Small intestine (tissue), 7 donors: ENCODE data around the gene CEP83. TPM values are rescaled to one million over a fixed set of nuclear protein-coding genes. Genes with fewer than 3 reads are reported as not detected.

Experiments used
- DNase-seq, 2 donors: peaks; one replicate each; pipeline versions ENCODE4 v3.0.0 to v3.0.0-alpha.2; 2013
- FAIRE-seq: peaks from 2 replicates; lab custom pipeline; 2012; peaks lifted over from hg19 to GRCh38; lab: Jason Lieb, UNC
- H3K27ac ChIP-seq, 3 donors: one replicate each; pipeline ENCODE4 v1.5.1; 2013; ENCODE audit warnings: low read length in 2 of 3, mild to moderate bottlenecking in 2 of 3, control low read depth in 1 of 3, inconsistent platforms in 1 of 3, low read depth in 1 of 3, moderate library complexity in 1 of 3
- H3K27me3 ChIP-seq, 3 donors: one replicate each; pipeline ENCODE4 v1.6.1; 2013; ENCODE audit warnings: low read length in 3 of 3, inconsistent platforms in 1 of 3; ENCODE audit not compliant: control insufficient read depth in 3 of 3, insufficient read depth in 3 of 3
- H3K36me3 ChIP-seq, 3 donors: one replicate each; pipeline ENCODE4 v1.6.1; 2013; ENCODE audit warnings: low read length in 3 of 3, inconsistent platforms in 1 of 3, low read depth in 1 of 3, mild to moderate bottlenecking in 1 of 3, moderate library complexity in 1 of 3; ENCODE audit not compliant: control insufficient read depth in 3 of 3, insufficient read depth in 2 of 3
- H3K4me1 ChIP-seq, 3 donors: one replicate each; pipeline ENCODE4 v1.6.1; 2013; ENCODE audit warnings: low read length in 2 of 3, inconsistent platforms in 1 of 3, low read depth in 1 of 3, mild to moderate bottlenecking in 1 of 3, moderate library complexity in 1 of 3; ENCODE audit not compliant: control insufficient read depth in 3 of 3, insufficient read depth in 2 of 3
- H3K4me3 ChIP-seq, 3 donors: one replicate each; pipeline ENCODE4 v1.5.1; 2013; ENCODE audit warnings: low read length in 3 of 3, control low read depth in 1 of 3, inconsistent platforms in 1 of 3, low read depth in 1 of 3, mild to moderate bottlenecking in 1 of 3, moderate library complexity in 1 of 3
- H3K9me3 ChIP-seq, 2 donors: one replicate each; pipeline ENCODE4 v1.6.1; 2013; ENCODE audit warnings: low read depth in 1 of 2, low read length in 1 of 2; ENCODE audit not compliant: control insufficient read depth in 2 of 2, insufficient read depth in 1 of 2
- WGBS, 3 donors: extraction: QIAGEN DNeasy Blood & Tissue Kit; methylation state at CpG; one replicate each; pipeline ENCODE4 v1.1.7; 2013; 5-methylcytosine and 5-hydroxymethylcytosine counted together
- polyA plus RNA-seq, 4 donors: library from polyadenylated mRNA; stranded (reverse) in 3 of 4; unstranded in 1 of 4; fragments of 200-250 nt in 3 of 4; fragments of 120-200 nt in 1 of 4; gene quantifications; one replicate each; pipeline versions ENCODE4 v1.2.1 to v1.2.3, GENCODE V29; 2013
- donor health status: healthy with polysubstance abuse.
- donor health status: control.
- donor health status: control.
- donor health status: Bipolar disorder and iron deficiency.
- donor health status: healthy.

Gene CEP83
- polyA plus RNA-seq, 4 donors, result 3.8 to 17.3 (median 6.1) TPM

DNA sequence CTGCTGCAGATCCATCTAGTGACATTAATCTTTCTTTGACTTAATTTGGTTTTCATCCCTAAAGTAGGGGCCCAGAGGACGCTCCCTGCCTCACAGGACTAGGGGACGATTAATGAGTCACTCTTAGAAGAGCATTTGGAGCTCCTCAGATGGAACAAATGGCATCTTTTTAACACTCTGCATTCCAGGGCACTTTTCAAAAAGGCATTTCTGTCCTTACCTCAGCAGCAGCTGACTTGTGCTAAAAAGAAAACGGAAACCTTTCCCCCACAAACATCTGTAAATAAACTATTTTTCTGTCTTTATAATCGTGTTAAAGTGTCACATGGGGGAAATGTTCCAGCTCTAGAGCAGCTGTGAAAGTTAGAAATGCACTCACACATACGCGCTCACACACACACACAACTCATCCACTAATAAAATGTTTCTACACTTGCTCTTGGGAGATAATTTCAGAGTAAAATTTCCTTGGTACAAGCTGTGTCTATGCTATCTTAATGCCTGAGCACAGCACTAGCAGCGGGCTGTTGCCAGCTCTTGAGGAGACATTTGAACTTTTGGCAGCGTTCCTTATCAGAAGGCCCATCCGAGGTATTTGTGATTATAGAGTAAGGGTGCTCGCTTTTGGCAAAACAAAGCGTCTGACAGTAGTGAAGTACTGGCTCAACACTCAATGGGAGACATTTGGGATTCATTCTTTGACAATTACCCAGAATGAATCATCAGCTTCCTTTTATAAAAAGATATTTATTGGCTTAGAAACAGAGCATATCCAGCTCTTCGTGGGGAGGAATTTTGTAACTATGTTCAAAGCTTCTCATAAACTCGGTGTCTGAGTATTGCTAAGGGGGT lies 170.0 kb downstream of the CEP83 start:
- peaks cover 0 to 32% (median 0%) of the 10 kb centered on the region in 3 donors for H3K36me3 ChIP-seq
- H3K4me1 ChIP-seq, result peaks cover 0 to 10% (median 0%) of the 10 kb centered on the region in 3 donors
- no peak overlapping the region for H3K4me3 ChIP-seq
- DNase-seq, result no peak
- no peaks in the 10 kb centered on the region for H3K9me3 ChIP-seq
- no peak for FAIRE-seq
- H3K27ac ChIP-seq, result peak overlapping the region in 1 of 3 donors; percentile 21
- 54 to 64% (median 55%) methylated on average over 13 of the region's 13 CpGs for WGBS, 3 donors
- no peaks in the 10 kb centered on the region for H3K27me3 ChIP-seq

DNA sequence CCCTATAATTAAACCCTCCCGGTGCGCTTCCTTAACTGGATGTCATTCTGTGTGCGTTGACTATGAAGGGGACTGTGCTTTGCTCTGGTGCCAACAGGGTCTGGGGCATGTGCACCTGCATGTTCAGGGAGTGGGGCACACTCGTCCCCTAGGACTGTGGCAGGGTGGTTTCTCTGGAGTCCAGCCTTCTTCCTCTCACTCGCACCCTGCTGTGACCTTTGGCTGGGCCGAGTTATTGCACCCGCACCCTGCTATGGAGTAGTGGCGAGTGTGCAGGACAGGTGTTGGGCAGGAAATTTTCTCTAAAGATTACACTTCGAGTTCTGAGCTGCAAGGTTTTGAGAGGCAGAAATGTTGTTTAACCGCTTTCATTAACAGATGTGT lies 172.4 kb downstream of the CEP83 start:
- Histone ChIP-seq H3K36me3 (peaks cover 0 to 38% (median 0%) of the 10 kb centered on the region in 3 donors), H3K4me3 (no peak overlapping the region), H3K9me3 (no peaks in the 10 kb centered on the region), H3K27me3 (no peaks in the 10 kb centered on the region), H3K27ac (no peak overlapping the region), H3K4me1 (peaks cover 0 to 10% (median 0%) of the 10 kb centered on the region in 3 donors)
- FAIRE-seq, result no peak
- peak in 1 of 2 donors; percentile 56 for DNase-seq
- WGBS, 3 donors, result 34 to 63% (median 41%) methylated on average over 10 of the region's 10 CpGs

DNA sequence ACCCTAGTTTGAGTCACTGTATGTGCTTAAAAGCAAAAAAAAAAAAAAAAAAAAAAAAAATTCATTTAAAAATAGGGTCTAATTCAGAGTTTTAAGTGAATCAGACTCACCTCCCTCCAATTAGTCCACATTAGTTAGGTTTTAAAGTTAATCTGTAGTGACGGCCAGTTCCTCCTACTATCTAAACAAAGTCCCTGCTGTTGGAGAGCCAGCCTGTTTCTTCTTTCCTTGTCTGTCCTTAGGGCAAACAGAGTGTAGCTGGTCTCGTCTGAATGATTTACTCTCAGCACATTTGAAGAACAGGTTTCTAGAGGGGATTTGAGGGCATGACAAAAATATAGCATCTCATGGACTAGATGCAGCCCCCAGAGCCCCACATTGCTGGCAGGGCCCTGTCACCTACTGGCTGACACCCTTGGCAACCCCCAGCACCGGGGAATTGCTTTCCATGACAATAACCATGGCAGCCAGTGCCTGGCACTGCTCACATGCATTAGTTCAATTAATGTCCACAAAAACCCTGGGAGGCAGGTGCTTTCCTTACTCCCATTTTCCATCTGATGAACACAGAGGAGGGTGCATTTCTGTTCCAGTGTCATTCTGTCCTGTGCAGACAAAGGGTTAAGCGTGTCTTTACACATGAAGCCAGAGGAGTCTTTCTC lies 173.0 kb downstream of the CEP83 start:
- H3K9me3 ChIP-seq, result no peaks in the 10 kb centered on the region
- H3K4me1 ChIP-seq, result peaks cover 0 to 10% (median 0%) of the 10 kb centered on the region in 3 donors
- H3K36me3 ChIP-seq, result peaks cover 0 to 39% (median 0%) of the 10 kb centered on the region in 3 donors
- no peak overlapping the region for H3K27ac ChIP-seq
- DNase-seq (no peak), FAIRE-seq (no peak)
- H3K27me3 ChIP-seq, result no peaks in the 10 kb centered on the region
- no peak overlapping the region for H3K4me3 ChIP-seq
- 70 to 82% (median 80%) methylated on average over 4 of the region's 4 CpGs for WGBS, 3 donors

DNA sequence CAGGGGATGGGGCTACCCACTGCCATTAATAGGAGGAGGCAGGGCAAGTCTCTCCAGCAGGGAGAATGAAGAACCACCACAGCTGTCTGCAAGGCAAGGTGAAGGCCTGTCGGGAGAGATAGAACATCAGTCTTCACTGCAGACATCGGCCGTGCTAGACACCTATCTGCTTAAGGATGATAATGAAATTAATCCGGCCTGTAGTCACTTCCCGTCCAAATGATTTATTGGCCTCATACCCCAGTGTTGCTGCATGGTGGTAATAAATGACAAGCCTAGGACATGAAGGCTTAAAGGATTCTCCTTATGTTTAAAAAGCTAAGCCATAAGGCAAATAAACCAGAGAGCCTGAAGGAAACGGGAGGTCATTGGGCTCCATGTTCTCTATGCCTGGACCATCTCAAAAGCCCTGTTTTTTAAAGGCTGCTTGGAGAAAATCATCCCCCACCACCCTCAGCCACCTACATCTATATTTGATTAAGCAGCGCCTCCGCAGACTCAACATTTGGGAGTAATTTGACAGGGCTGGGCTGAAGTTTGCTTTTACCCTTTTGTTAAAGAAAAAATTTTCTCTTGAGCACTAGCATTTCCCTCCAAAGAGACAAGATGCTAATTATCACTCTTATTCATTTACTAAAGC lies 173.6 kb downstream of the CEP83 start:
- H3K27me3 ChIP-seq, result no peaks in the 10 kb centered on the region
- no peak overlapping the region for H3K4me3 ChIP-seq
- H3K36me3 ChIP-seq, result peaks cover 0 to 43% (median 0%) of the 10 kb centered on the region in 3 donors
- H3K27ac ChIP-seq, result no peak overlapping the region
- H3K9me3 ChIP-seq, result no peaks in the 10 kb centered on the region
- 89 to 93% (median 89%) methylated on average over 8 of the region's 8 CpGs for WGBS, 3 donors
- DNase-seq (no peak), FAIRE-seq (no peak)
- H3K4me1 ChIP-seq, result peaks cover 0 to 10% (median 0%) of the 10 kb centered on the region in 3 donors

DNA sequence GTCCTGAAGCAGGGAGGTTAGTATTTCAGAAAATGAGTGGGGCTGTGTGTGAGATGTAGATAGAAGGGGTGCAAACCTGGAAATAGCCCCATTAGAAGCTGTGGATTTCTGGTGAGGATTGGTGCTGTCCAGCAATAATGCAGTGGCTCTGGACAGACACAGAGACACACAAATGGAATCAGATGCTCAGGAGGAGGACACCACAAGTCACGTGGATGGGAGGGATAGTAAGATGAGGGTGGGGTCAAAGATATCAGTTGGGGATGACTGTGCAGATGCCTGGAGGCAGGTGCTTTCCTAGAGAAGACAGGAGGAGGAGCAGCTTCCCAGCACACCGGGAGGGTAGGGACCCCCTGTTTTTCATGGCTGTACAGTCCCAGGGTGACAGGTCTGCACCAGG lies 174.8 kb downstream of the CEP83 start:
- no peaks in the 10 kb centered on the region for H3K27me3 ChIP-seq
- peaks cover 0 to 10% (median 0%) of the 10 kb centered on the region in 3 donors for H3K4me1 ChIP-seq
- H3K27ac ChIP-seq, result no peak overlapping the region
- H3K4me3 ChIP-seq, result no peak overlapping the region
- no peaks in the 10 kb centered on the region for H3K9me3 ChIP-seq
- DNase-seq (no peak), FAIRE-seq (no peak)
- 42 to 67% (median 56%) methylated on average over 2 of the region's 2 CpGs for WGBS, 3 donors
- H3K36me3 ChIP-seq, result peaks cover 0 to 51% (median 0%) of the 10 kb centered on the region in 3 donors

DNA sequence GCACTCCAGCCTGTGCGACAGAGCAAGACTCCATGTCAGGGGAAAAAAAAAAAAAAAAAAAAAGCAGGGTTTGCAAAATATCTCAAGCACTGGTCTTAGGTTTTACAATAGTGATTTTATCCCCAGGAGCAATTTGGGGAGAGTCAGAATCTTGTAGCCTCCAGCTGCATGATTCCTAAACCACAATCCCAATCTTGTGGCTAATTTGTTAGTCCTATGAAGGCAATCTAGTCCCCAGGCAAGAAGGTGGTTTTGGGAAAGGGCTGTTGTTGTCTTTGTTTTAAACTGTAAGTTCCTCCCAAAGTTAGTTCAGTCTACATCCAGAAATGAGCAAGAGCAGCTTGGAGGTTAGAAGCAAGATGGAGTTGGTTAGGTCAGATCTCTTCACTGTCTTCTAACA lies 175.6 kb downstream of the CEP83 start:
- DNase-seq, result no peak
- Histone ChIP-seq H3K27me3 (no peaks in the 10 kb centered on the region), H3K4me3 (no peak overlapping the region), H3K36me3 (peaks cover 0 to 55% (median 0%) of the 10 kb centered on the region in 3 donors), H3K27ac (no peak overlapping the region), H3K9me3 (no peaks in the 10 kb centered on the region), H3K4me1 (peaks cover 0 to 10% (median 0%) of the 10 kb centered on the region in 3 donors)
- no peak for FAIRE-seq
- WGBS, 3 donors, result 91 to 100% (median 93%) methylated on average over 1 of the region's 1 CpG

DNA sequence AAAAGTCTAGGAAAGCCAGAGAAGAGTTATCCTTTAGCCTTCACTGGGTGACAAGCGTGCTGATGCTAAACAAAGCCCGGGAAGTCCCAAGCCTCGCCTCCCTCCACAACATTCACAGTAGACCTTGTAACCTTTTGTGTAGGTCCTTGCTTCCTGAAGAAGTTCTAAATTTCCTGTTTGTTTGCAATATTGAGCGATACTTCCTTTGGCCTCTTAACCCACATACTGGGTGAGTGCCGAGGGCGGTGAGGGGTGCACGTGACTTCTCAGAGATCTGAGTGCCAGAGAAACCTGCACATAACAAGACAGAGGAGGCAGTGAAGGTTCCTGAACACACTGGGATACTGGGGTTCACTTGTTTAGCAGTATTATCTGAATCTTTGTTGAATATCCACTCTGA lies 177.0 kb downstream of the CEP83 start:
- H3K9me3 ChIP-seq, result no peaks in the 10 kb centered on the region
- 55 to 73% (median 56%) methylated on average over 7 of the region's 7 CpGs for WGBS, 3 donors
- H3K27ac ChIP-seq, result peak overlapping the region in 1 of 3 donors; percentile 28
- FAIRE-seq (no peak), DNase-seq (peak in 1 of 2 donors; percentile 34)
- H3K36me3 ChIP-seq, result peaks cover 0 to 45% (median 0%) of the 10 kb centered on the region in 3 donors
- H3K27me3 ChIP-seq, result no peaks in the 10 kb centered on the region
- peaks cover 0 to 9% (median 2%) of the 10 kb centered on the region in 3 donors for H3K4me1 ChIP-seq
- H3K4me3 ChIP-seq, result no peak overlapping the region

DNA sequence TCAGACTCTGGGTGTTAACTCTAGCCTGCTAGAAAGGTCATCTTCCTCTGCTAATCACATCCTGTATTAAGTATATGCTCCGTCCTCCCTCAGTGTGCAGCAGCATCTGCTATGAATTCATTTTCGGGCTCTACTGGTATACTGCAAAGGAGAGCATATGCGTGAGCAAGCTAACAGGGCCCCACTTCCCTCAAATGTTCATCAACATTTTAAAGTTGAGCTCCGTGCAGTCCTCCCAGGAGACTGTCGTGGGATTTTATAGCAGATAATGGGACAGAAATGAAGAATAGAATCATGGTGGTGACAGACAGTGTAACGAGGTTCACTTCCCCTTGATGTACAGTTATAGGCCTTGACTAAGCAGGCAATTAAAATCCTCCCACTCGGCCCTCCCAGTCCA lies 179.6 kb downstream of the CEP83 start:
- WGBS, 3 donors, result 90 to 92% (median 91%) methylated on average over 7 of the region's 7 CpGs
- DNase-seq, result no peak
- Histone ChIP-seq H3K9me3 (no peaks in the 10 kb centered on the region), H3K27ac (no peak overlapping the region), H3K27me3 (no peaks in the 10 kb centered on the region), H3K4me1 (peaks cover 0 to 2% (median 0%) of the 10 kb centered on the region in 3 donors), H3K4me3 (no peak overlapping the region), H3K36me3 (peaks cover 0 to 45% (median 0%) of the 10 kb centered on the region in 3 donors)
- no peak for FAIRE-seq
